Endothelial cell of umbilical vein (primary cell): ENCODE results near the gene MAP4K4. TPM values are rescaled to one million over a fixed set of nuclear protein-coding genes. Genes with fewer than 3 reads are reported as not detected.
A peak's percentile ranks its signal among the peaks of the same experiment; 100 is the strongest.

Experiments
- BruUV-seq: library from RNA; stranded (reverse); fragments of 400-500 nt; replicated peaks from 2 replicates; lab custom pipeline; 2021; lab: Mats Ljungman, UMichigan
- CTCF ChIA-PET: fragments of 300-600, 350-600 bp; sonication (Branson Sonifier 250); formaldehyde crosslinking; loops from one replicate; lab custom pipeline; 2021; ENCODE audit warnings: antibody characterized with exemption, inconsistent platforms; lab: Charles Lee
- POLR2A ChIA-PET: fragments of 300-600, 350-600 bp; sonication (Branson Sonifier 250); formaldehyde crosslinking; loops from one replicate; lab custom pipeline; 2021; ENCODE audit warnings: antibody characterized with exemption, inconsistent platforms; lab: Charles Lee
- DNase-seq: peaks from one replicate; pipeline ENCODE4 v3.0.0-alpha.2; 2011; ENCODE audit warnings: low read depth, low spot score
- FAIRE-seq: peaks from 2 replicates; lab custom pipeline; 2011; peaks lifted over from hg19 to GRCh38; lab: Jason Lieb, UNC
- H2AFZ ChIP-seq: 2 replicates; pipeline ENCODE4 v1.6.0; 2012; ENCODE audit warnings: low read depth, low read length, control low read depth, inconsistent platforms
- H3K27ac ChIP-seq: 2 replicates; pipeline ENCODE4 v1.5.1; 2011; ENCODE audit warnings: low read depth, mild to moderate bottlenecking, control low read depth, low read length, moderate library complexity; ENCODE audit not compliant: insufficient read depth
- H3K27me3 ChIP-seq, 2 experiments: 2 replicates each; pipeline versions ENCODE4 v1.6.0 to v1.6.1; 2011; ENCODE audit warnings: low read length in 2 of 2, mixed read lengths in 1 of 2; ENCODE audit not compliant: control insufficient read depth in 2 of 2, insufficient read depth in 2 of 2
- H3K36me3 ChIP-seq, 2 experiments: 2 replicates in 1 of 2; 3 replicates in 1 of 2; pipeline ENCODE4 v1.5.1; 2011; ENCODE audit warnings: low read length in 2 of 2, mild to moderate bottlenecking in 1 of 2, moderate library complexity in 1 of 2; ENCODE audit not compliant: control insufficient read depth in 2 of 2, insufficient read depth in 2 of 2; ENCODE audit errors: extremely low read depth in 1 of 2
- H3K4me1 ChIP-seq: 3 replicates; pipeline ENCODE4 v1.5.1; 2011; ENCODE audit warnings: mild to moderate bottlenecking, low read length; ENCODE audit not compliant: control insufficient read depth, insufficient read depth; ENCODE audit errors: extremely low read depth
- H3K4me2 ChIP-seq: 2 replicates; pipeline ENCODE4 v1.6.1; 2011; ENCODE audit warnings: low read length, control low read depth, mixed read lengths; ENCODE audit not compliant: insufficient read depth
- H3K4me3 ChIP-seq, 3 experiments: fragments of 200-600 bp in 1 of 3; sonication (generic), shearing (Covaris generic) in 1 of 3; replicated peaks in 1 of 3; 2 replicates each; pipeline ENCODE4 v1.5.1; 2011 to 2016; ENCODE audit warnings: control low read depth in 3 of 3, low read length in 3 of 3, mild to moderate bottlenecking in 2 of 3, inconsistent platforms in 1 of 3, low read depth in 1 of 3, moderate library complexity in 1 of 3; ENCODE audit not compliant: insufficient read depth in 1 of 3
- H3K79me2 ChIP-seq: 2 replicates; pipeline ENCODE4 v1.6.0; 2012; ENCODE audit warnings: low read length, inconsistent platforms; ENCODE audit not compliant: control insufficient read depth, insufficient read depth
- H3K9ac ChIP-seq: replicated peaks from 2 replicates; pipeline ENCODE3; 2011; ENCODE audit warnings: low read length, control low read depth; ENCODE audit not compliant: insufficient read depth; ENCODE audit errors: extremely low read depth
- H3K9me1 ChIP-seq: replicated peaks from 3 replicates; pipeline ENCODE4 v1.6.0; 2011; ENCODE audit warnings: mild to moderate bottlenecking, low read length; ENCODE audit not compliant: control insufficient read depth, insufficient read depth; ENCODE audit errors: extremely low read depth
- H3K9me3 ChIP-seq: replicated peaks from 2 replicates; pipeline ENCODE4 v1.5.1; 2012; ENCODE audit warnings: low read length, inconsistent platforms; ENCODE audit not compliant: control insufficient read depth, insufficient read depth
- H4K20me1 ChIP-seq: replicated peaks from 2 replicates; pipeline ENCODE3; 2011; ENCODE audit warnings: mild to moderate bottlenecking, low read length; ENCODE audit not compliant: control insufficient read depth, insufficient read depth; ENCODE audit errors: extremely low read depth
- CTCF ChIP-seq, 2 donors: IDR thresholded peaks; 1 replicate in 1 of 2; 2 replicates in 1 of 2; pipeline ENCODE4 v1.5.1; 2011; ENCODE audit warnings: low read length in 2 of 2, mild to moderate bottlenecking in 2 of 2, moderate library complexity in 2 of 2, control low read depth in 1 of 2, inconsistent platforms in 1 of 2, low read depth in 1 of 2; ENCODE audit not compliant: insufficient read depth in 1 of 2; ENCODE audit errors: extremely low read depth in 1 of 2
- EZH2 ChIP-seq: IDR thresholded peaks from 2 replicates; pipeline ENCODE4 v1.6.1; 2012; ENCODE audit warnings: borderline replicate concordance, low read depth, mild to moderate bottlenecking, moderate library complexity, low read length, inconsistent platforms; ENCODE audit not compliant: severe bottlenecking
- FOS ChIP-seq: IDR thresholded peaks from 2 replicates; pipeline ENCODE4 v1.6.1; 2011; ENCODE audit warnings: mild to moderate bottlenecking, low read length, moderate library complexity, borderline replicate concordance; ENCODE audit not compliant: insufficient read depth
- GATA2 ChIP-seq: IDR thresholded peaks from 2 replicates; pipeline ENCODE4 v1.7.0; 2011; ENCODE audit warnings: low read depth, mild to moderate bottlenecking, moderate library complexity, mixed read lengths, low read length; ENCODE audit not compliant: insufficient read length, insufficient read depth
- POLR2A ChIP-seq: IDR thresholded peaks from 2 replicates; pipeline ENCODE4 v1.6.1; 2012; ENCODE audit warnings: low read depth, mild to moderate bottlenecking, control low read depth, low read length
- dilution Hi-C: fragments of 300-500 bp; cut with MboI; formaldehyde crosslinking; loops from one replicate; pipeline ENCODE4 v1.15.0; 2019; ENCODE audit warnings: low sequenced_read_pairs; ENCODE audit not compliant: extremely low pct_ligation_motif_present
- intact Hi-C: fragments of 100-400 bp; cut with micrococcal nuclease; formaldehyde crosslinking; loops from one replicate; pipeline ENCODE4 v1.10.0; 2022
- polyA plus RNA-seq, 4 experiments: library from polyadenylated mRNA; depleted of rRNA in 3 of 4; stranded (reverse) in 3 of 4; unstranded in 1 of 4; fragments of >200 nt; gene quantifications; 2 replicates each; pipeline versions ENCODE4 v1.2.1 to v1.2.3, GENCODE V29; 2011 to 2012; ENCODE audit warnings: missing spikeins in 1 of 4
- total RNA-seq: library from RNA; stranded (reverse); gene quantifications from 2 replicates; pipeline ENCODE4 v1.2.3, GENCODE V29; 2021
- TF ChIP-seq, protein P1 (sequence below): IDR thresholded peaks from 2 replicates; pipeline ENCODE4 v1.6.1; 2011; ENCODE audit not compliant: insufficient read depth, insufficient read length

Gene MAP4K4
- total and polyA plus RNA-seq, 2 donors (not counting 3 experiments of a cell fraction or from before 2014, with no cell fraction given), result 79.4 to 269 TPM

GRCh38 chr2:101754618-101755017 is 57.1 kb downstream of the MAP4K4 start:
- Histone ChIP-seq H3K27me3 (no peaks in the 10 kb centered on the region), H2AFZ (no peak overlapping the region), H4K20me1 (peaks cover 23% of the 10 kb centered on the region), H3K9me1 (no peaks in the 10 kb centered on the region), H3K4me1 (peaks cover 48% of the 10 kb centered on the region), H3K4me3 (no peak overlapping the region), H3K36me3 (peaks cover 0 to 2% of the 10 kb centered on the region in 2 experiments), H3K9ac (no peak overlapping the region), H3K27ac (no peak overlapping the region), H3K4me2 (peak overlapping the region; percentile 38), H3K9me3 (no peaks in the 10 kb centered on the region), H3K79me2 (peaks cover 83% of the 10 kb centered on the region)
- TF ChIP-seq EZH2 (no peak), POLR2A (no peak), GATA2 (no peak), FOS (no peak), CTCF (IDR thresholded peaks at IDR 0.05; ENCODE audit: extremely low read depth in 1 of 2, insufficient read depth in 1 of 2, low read depth in 1 of 2, low read length in 2 of 2) (no peak)
- TF ChIP-seq, protein P1, sequence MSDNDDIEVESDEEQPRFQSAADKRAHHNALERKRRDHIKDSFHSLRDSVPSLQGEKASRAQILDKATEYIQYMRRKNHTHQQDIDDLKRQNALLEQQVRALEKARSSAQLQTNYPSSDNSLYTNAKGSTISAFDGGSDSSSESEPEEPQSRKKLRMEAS, result no peak
- POLR2A ChIA-PET, result no interaction called here
- BruUV-seq, result no TSS peak
- FAIRE-seq (no peak), DNase-seq (no peak)
- CTCF ChIA-PET, result no interaction called here
- intact Hi-C loops (loop anchor here (5.0 kb wide), 1 partner anchor 57 kb away; the partner anchor contains the start of gene MAP4K4), dilution Hi-C loops (no loop called here)
